Fibroblast of lung (primary cell): ENCODE data around the gene CNN2. TPM values are rescaled to one million over a fixed set of nuclear protein-coding genes. Genes with fewer than 3 reads are reported as not detected.

ENCODE experiments used
- DNase-seq, 2 donors: peaks; one replicate each; pipeline versions ENCODE4 v3.0.0 to v3.0.0-alpha.2; 2010; ENCODE audit warnings: low read depth in 2 of 2
- H2AFZ ChIP-seq: 2 replicates; pipeline ENCODE4 v1.5.1; 2012; ENCODE audit warnings: low read length, control low read depth, inconsistent platforms
- H3K27ac ChIP-seq: 2 replicates; pipeline ENCODE4 v1.5.1; 2011; ENCODE audit warnings: low read length, control low read depth; ENCODE audit not compliant: insufficient read depth
- H3K27me3 ChIP-seq: 2 replicates; pipeline ENCODE4 v1.5.1; 2011; ENCODE audit warnings: mild to moderate bottlenecking, low read length; ENCODE audit not compliant: control insufficient read depth, insufficient read depth
- H3K36me3 ChIP-seq: 2 replicates; pipeline ENCODE4 v1.5.1; 2011; ENCODE audit warnings: low read length; ENCODE audit not compliant: control insufficient read depth, insufficient read depth
- H3K4me1 ChIP-seq: 2 replicates; pipeline ENCODE4 v1.5.1; 2011; ENCODE audit warnings: low read length; ENCODE audit not compliant: control insufficient read depth, insufficient read depth; ENCODE audit errors: extremely low read depth
- H3K4me2 ChIP-seq: 2 replicates; pipeline ENCODE4 v1.5.1; 2011; ENCODE audit warnings: low read length, control low read depth; ENCODE audit not compliant: insufficient read depth; ENCODE audit errors: extremely low read depth
- H3K4me3 ChIP-seq, 4 experiments: fragments of 200-600 bp in 1 of 4; sonication (generic) in 1 of 4; replicated peaks in 1 of 4; 2 replicates each; pipeline ENCODE4 v1.5.1; 2011 to 2016; ENCODE audit warnings: low read length in 4 of 4, low read depth in 3 of 4, mild to moderate bottlenecking in 3 of 4, control low read depth in 2 of 4, inconsistent platforms in 1 of 4, mixed read lengths in 1 of 4; ENCODE audit not compliant: insufficient read depth in 1 of 4; ENCODE audit errors: control extremely low read depth in 1 of 4
- H3K79me2 ChIP-seq: 2 replicates; pipeline ENCODE4 v1.5.1; 2012; ENCODE audit warnings: mild to moderate bottlenecking, low read length, inconsistent platforms; ENCODE audit not compliant: control insufficient read depth, insufficient read depth
- H3K9ac ChIP-seq: 2 replicates; pipeline ENCODE4 v1.5.1; 2011; ENCODE audit warnings: mild to moderate bottlenecking, low read length, control low read depth; ENCODE audit not compliant: insufficient read depth
- H3K9me3 ChIP-seq: 2 replicates; pipeline ENCODE4 v1.5.1; 2012; ENCODE audit warnings: low read depth, low read length; ENCODE audit not compliant: control insufficient read depth, insufficient read depth
- H4K20me1 ChIP-seq: 2 replicates; pipeline ENCODE4 v1.5.1; 2011; ENCODE audit warnings: low read length; ENCODE audit not compliant: control insufficient read depth, insufficient read depth; ENCODE audit errors: extremely low read depth
- CTCF ChIP-seq, 2 donors: IDR thresholded peaks in 1 of 2; conservative IDR thresholded peaks in 1 of 2; 1 replicate in 1 of 2; 2 replicates in 1 of 2; pipeline ENCODE4 v1.5.1; 2011 to 2012; ENCODE audit warnings: low read length in 2 of 2, control low read depth in 1 of 2, inconsistent platforms in 1 of 2, low read depth in 1 of 2, mild to moderate bottlenecking in 1 of 2
- EZH2 ChIP-seq: IDR thresholded peaks from 2 replicates; pipeline ENCODE4 v1.5.1; 2012; ENCODE audit warnings: low read length, control low read depth, mild to moderate bottlenecking; ENCODE audit errors: missing control alignments
- polyA plus RNA-seq, 2 donors: library from polyadenylated mRNA; depleted of rRNA in 1 of 2; stranded (reverse) in 1 of 2; unstranded in 1 of 2; fragments of >200 nt; gene quantifications; 2 replicates each; pipeline ENCODE4 v1.2.1, GENCODE V29; 2011 to 2012; ENCODE audit warnings: missing spikeins in 1 of 2
- total RNA-seq: library from RNA; depleted of rRNA; stranded (reverse); fragments of >200 nt; gene quantifications from 2 replicates; pipeline ENCODE4 v1.2.1, GENCODE V29; 2014

Gene CNN2
- total and polyA plus RNA-seq, 2 donors (not counting 1 experiment from before 2014, with no cell fraction given), result 194 to 473 TPM

GRCh38 chr19:1070931-1071791 is 44.8 kb downstream of the CNN2 start:
- no peak for DNase-seq
- Histone ChIP-seq H3K27me3 (peaks cover 18% of the 10 kb centered on the region), H2AFZ (no peak overlapping the region), H4K20me1 (no peaks in the 10 kb centered on the region), H3K27ac (no peak overlapping the region), H3K4me1 (peaks cover 2% of the 10 kb centered on the region), H3K4me2 (no peak overlapping the region), H3K9me3 (no peaks in the 10 kb centered on the region), H3K79me2 (no peaks in the 10 kb centered on the region), H3K9ac (no peak overlapping the region), H3K36me3 (no peaks in the 10 kb centered on the region), H3K4me3 (no peak overlapping the region)
- no peak for TF ChIP-seq CTCF (conservative IDR thresholded peaks at IDR 0.05 in 1 of 2, IDR thresholded peaks at IDR 0.05 in 1 of 2; ENCODE audit: low read depth in 1 of 2, low read length in 2 of 2)
- TF ChIP-seq EZH2, result peak; percentile 47

DNA sequence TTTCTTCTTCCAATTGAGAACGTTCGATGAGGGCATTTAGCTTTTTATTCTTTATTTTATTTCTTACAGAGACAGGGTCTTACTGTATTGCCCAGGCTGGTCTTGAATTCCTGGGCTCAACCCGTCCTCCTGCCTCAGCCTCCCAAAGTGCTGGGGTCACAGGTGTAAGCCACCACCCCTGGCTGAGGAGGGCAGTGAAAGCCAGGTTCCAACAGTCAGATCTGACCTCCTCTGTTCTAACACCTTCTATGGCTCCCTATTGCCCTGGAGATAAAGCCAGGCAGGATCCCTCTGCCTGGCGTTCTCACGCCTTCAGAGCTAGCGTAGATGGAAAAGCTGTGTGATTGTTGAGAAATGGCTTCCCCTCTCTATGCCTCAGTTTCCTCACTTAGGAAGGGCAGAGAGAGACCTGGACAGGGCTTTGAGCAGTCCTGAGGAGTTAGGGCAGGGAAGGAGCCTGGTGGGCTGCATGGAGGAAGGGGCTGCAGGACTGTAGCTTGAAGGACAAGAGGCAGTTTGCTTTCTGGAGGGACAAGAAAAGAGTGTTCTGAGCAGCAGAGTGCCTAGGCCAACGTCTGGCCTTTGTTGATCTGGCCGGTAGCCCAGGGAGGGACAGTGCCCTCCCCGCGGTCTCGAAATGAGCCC is 46.1 kb downstream of the CNN2 start:
- peaks cover 18% of the 10 kb centered on the region for H3K27me3 ChIP-seq
- peaks cover 2% of the 10 kb centered on the region for H3K4me1 ChIP-seq
- H3K9me3 ChIP-seq, result no peaks in the 10 kb centered on the region
- no peak for DNase-seq
- H3K27ac ChIP-seq, result no peak overlapping the region
- TF ChIP-seq EZH2 (no peak), CTCF (conservative IDR thresholded peaks at IDR 0.05 in 1 of 2, IDR thresholded peaks at IDR 0.05 in 1 of 2; ENCODE audit: low read depth in 1 of 2, low read length in 2 of 2) (no peak)
- H2AFZ ChIP-seq, result no peak overlapping the region
- no peak overlapping the region for H3K4me2 ChIP-seq
- no peaks in the 10 kb centered on the region for H4K20me1 ChIP-seq
- H3K9ac ChIP-seq, result no peak overlapping the region
- no peaks in the 10 kb centered on the region for H3K36me3 ChIP-seq
- no peak overlapping the region for H3K4me3 ChIP-seq
- H3K79me2 ChIP-seq, result no peaks in the 10 kb centered on the region

- H3K4me2 ChIP-seq, result no peak overlapping the region
- peaks cover 2% of the 10 kb centered on the region for H3K4me1 ChIP-seq
- no peaks in the 10 kb centered on the region for H3K36me3 ChIP-seq
- no peaks in the 10 kb centered on the region for H3K79me2 ChIP-seq
- TF ChIP-seq CTCF (conservative IDR thresholded peaks at IDR 0.05 in 1 of 2, IDR thresholded peaks at IDR 0.05 in 1 of 2; ENCODE audit: low read depth in 1 of 2, low read length in 2 of 2), result no peak
- TF ChIP-seq EZH2, result no peak
- H2AFZ ChIP-seq, result no peak overlapping the region
- H3K27me3 ChIP-seq, result peaks cover 16% of the 10 kb centered on the region
- H4K20me1 ChIP-seq, result no peaks in the 10 kb centered on the region
- no peak overlapping the region for H3K4me3 ChIP-seq
- H3K9me3 ChIP-seq, result no peaks in the 10 kb centered on the region
- no peak overlapping the region for H3K27ac ChIP-seq
- no peak for DNase-seq
- no peak overlapping the region for H3K9ac ChIP-seq
Measured at GRCh38 chr19:1073063-1073955, 46.9 kb downstream of the CNN2 start.
